HepG2 (cell line): ENCODE measurements around the gene VWA3A. TPM values are rescaled to one million over a fixed set of nuclear protein-coding genes. Genes with fewer than 3 reads are reported as not detected.

Source experiments
- EP300 ChIP-seq, 3 experiments: sonication (generic) in 1 of 3; formaldehyde crosslinking in 1 of 3; IDR thresholded peaks; 2 replicates each; pipeline versions ENCODE4 v1.5.1 to v1.6.1; 2011 to 2020; ENCODE audit warnings: low read depth in 2 of 3, low read length in 2 of 3, borderline replicate concordance in 1 of 3, improper control_type of control experiment in 1 of 3, mild to moderate bottlenecking in 1 of 3, missing genetic modification reagents in 1 of 3, moderate library complexity in 1 of 3
- ZNF3 ChIP-seq: IDR thresholded peaks from 2 replicates; pipeline ENCODE4 v1.7.0; 2017; ENCODE audit warnings: inconsistent platforms
- ZNF430 ChIP-seq: sonication (generic); formaldehyde crosslinking; IDR thresholded peaks from 2 replicates; pipeline ENCODE4 v1.9.0; 2021; ENCODE audit warnings: mild to moderate bottlenecking, missing genetic modification reagents
- ZNF484 ChIP-seq: sonication (generic); formaldehyde crosslinking; IDR thresholded peaks from 2 replicates; pipeline ENCODE4 v1.5.1; 2020; ENCODE audit warnings: mild to moderate bottlenecking, low read depth, missing genetic modification reagents, borderline replicate concordance
- polyA plus RNA-seq, 8 experiments: library from polyadenylated mRNA; depleted of rRNA in 3 of 8; stranded (reverse) in 7 of 8; unstranded in 1 of 8; fragments of >200 nt; fragmentation: Illumina TruSeq in 4 of 8; extraction: Trizol in 4 of 8; gene quantifications; 2 replicates each; pipeline versions ENCODE4 v1.2.1 to v1.2.3, GENCODE V29; 2011 to 2016; ENCODE audit warnings: low read depth in 4 of 8, missing spikeins in 1 of 8, mixed read lengths in 1 of 8; ENCODE audit not compliant: insufficient read depth in 1 of 8
- total RNA-seq, 5 experiments: library from RNA; depleted of rRNA; stranded (reverse); fragments of >200 nt; fragmentation: Illumina TruSeq; extraction: Trizol; gene quantifications; 2 replicates each; pipeline ENCODE4 v1.2.3, GENCODE V29; 2016; ENCODE audit warnings: low read depth in 1 of 5
- TF ChIP-seq, protein P1 (sequence below): sonication (generic); formaldehyde crosslinking; IDR thresholded peaks from 2 replicates; pipeline ENCODE4 v1.9.0; 2021; ENCODE audit warnings: mild to moderate bottlenecking, missing genetic modification reagents

VWA3A gene
- total and polyA plus RNA-seq, 2 of the 13 experiments (the other 11 are each of a cell fraction or from before 2014, with no cell fraction given) = 0.03 to 0.07 TPM

- TF ChIP-seq ZNF484 (CRISPR knock-in tag) (no peak), ZNF3 (CRISPR knock-in tag) (no peak), EP300 (IDR thresholded peaks at IDR 0.05; ENCODE audit: low read depth in 2 of 2, low read length in 2 of 2) (no peak), EP300 (CRISPR knock-in tag; IDR thresholded peaks at IDR 0.05; ENCODE audit: borderline replicate concordance) (no peak), ZNF430 (CRISPR knock-in tag) (no peak)
- TF ChIP-seq, protein P1, sequence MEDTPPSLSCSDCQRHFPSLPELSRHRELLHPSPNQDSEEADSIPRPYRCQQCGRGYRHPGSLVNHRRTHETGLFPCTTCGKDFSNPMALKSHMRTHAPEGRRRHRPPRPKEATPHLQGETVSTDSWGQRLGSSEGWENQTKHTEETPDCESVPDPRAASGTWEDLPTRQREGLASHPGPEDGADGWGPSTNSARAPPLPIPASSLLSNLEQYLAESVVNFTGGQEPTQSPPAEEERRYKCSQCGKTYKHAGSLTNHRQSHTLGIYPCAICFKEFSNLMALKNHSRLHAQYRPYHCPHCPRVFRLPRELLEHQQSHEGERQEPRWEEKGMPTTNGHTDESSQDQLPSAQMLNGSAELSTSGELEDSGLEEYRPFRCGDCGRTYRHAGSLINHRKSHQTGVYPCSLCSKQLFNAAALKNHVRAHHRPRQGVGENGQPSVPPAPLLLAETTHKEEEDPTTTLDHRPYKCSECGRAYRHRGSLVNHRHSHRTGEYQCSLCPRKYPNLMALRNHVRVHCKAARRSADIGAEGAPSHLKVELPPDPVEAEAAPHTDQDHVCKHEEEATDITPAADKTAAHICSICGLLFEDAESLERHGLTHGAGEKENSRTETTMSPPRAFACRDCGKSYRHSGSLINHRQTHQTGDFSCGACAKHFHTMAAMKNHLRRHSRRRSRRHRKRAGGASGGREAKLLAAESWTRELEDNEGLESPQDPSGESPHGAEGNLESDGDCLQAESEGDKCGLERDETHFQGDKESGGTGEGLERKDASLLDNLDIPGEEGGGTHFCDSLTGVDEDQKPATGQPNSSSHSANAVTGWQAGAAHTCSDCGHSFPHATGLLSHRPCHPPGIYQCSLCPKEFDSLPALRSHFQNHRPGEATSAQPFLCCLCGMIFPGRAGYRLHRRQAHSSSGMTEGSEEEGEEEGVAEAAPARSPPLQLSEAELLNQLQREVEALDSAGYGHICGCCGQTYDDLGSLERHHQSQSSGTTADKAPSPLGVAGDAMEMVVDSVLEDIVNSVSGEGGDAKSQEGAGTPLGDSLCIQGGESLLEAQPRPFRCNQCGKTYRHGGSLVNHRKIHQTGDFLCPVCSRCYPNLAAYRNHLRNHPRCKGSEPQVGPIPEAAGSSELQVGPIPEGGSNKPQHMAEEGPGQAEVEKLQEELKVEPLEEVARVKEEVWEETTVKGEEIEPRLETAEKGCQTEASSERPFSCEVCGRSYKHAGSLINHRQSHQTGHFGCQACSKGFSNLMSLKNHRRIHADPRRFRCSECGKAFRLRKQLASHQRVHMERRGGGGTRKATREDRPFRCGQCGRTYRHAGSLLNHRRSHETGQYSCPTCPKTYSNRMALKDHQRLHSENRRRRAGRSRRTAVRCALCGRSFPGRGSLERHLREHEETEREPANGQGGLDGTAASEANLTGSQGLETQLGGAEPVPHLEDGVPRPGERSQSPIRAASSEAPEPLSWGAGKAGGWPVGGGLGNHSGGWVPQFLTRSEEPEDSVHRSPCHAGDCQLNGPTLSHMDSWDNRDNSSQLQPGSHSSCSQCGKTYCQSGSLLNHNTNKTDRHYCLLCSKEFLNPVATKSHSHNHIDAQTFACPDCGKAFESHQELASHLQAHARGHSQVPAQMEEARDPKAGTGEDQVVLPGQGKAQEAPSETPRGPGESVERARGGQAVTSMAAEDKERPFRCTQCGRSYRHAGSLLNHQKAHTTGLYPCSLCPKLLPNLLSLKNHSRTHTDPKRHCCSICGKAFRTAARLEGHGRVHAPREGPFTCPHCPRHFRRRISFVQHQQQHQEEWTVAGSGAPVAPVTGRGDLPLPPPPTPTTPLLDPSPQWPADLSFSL (CRISPR knock-in tag) = no peak
These were observed 59.1 kb downstream of the VWA3A start (continued) for GRCh38 chr16:22151246-22151998.
